Measurements from ENCODE around the gene ALG2.

ALG2 gene

GRCh38 chr9:99216073-99216472 lies 5.7 kb downstream of the ALG2 start:
- Histone ChIP-seq H3K4me1 (peaks cover 0 to 20% (median 10%) of the 10 kb centered on the region in 4 donors), H3K27me3 (no peaks in the 10 kb centered on the region), H3K27ac (no peak overlapping the region), H3K36me3 (peaks cover 5 to 22% (median 11%) of the 10 kb centered on the region in 3 donors), H3K4me3 (no peak overlapping the region), H3K9me3 (no peaks in the 10 kb centered on the region)
- TF ChIP-seq CTCF (IDR thresholded peaks at IDR 0.05), result no peak
- no peak for DNase-seq
- intact Hi-C loops (cut with DNase I; ENCODE audit: low total_unique reads), result no loop called here

GRCh38 chr9:99213197-99213596 lies 8.5 kb downstream of the ALG2 start:
- intact Hi-C loops (cut with DNase I; ENCODE audit: low total_unique reads), result no loop called here
- H3K9me3 ChIP-seq, result no peaks in the 10 kb centered on the region
- H3K36me3 ChIP-seq, result peaks cover 5 to 16% (median 6%) of the 10 kb centered on the region in 3 donors
- no peaks in the 10 kb centered on the region for H3K4me1 ChIP-seq
- no peak overlapping the region for H3K27ac ChIP-seq
- no peak overlapping the region for H3K4me3 ChIP-seq
- no peak for DNase-seq
- TF ChIP-seq CTCF (IDR thresholded peaks at IDR 0.05), result no peak
- H3K27me3 ChIP-seq, result no peaks in the 10 kb centered on the region

- DNase-seq, result no peak
- no peak for TF ChIP-seq CTCF (IDR thresholded peaks at IDR 0.05)
- H3K27me3 ChIP-seq, result no peaks in the 10 kb centered on the region
- no peaks in the 10 kb centered on the region for H3K4me1 ChIP-seq
- no peaks in the 10 kb centered on the region for H3K9me3 ChIP-seq
- H3K36me3 ChIP-seq, result peaks cover 0 to 11% (median 5%) of the 10 kb centered on the region in 3 donors
- no peak overlapping the region for H3K4me3 ChIP-seq
- intact Hi-C loops (cut with DNase I; ENCODE audit: low total_unique reads), result no loop called here
- no peak overlapping the region for H3K27ac ChIP-seq
Measured at GRCh38 chr9:99211746-99212145, 10.0 kb downstream of the ALG2 start.

- intact Hi-C loops (cut with DNase I; ENCODE audit: low total_unique reads), result no loop called here
- no peak for DNase-seq
- TF ChIP-seq CTCF (IDR thresholded peaks at IDR 0.05), result no peak
Measured at GRCh38 chr9:99210572-99210971, 11.2 kb downstream of the ALG2 start.

GRCh38 chr9:99201603-99202002 lies 20.1 kb downstream of the ALG2 start:
- no peaks in the 10 kb centered on the region for H3K9me3 ChIP-seq
- no peak overlapping the region for H3K27ac ChIP-seq
- no peaks in the 10 kb centered on the region for H3K36me3 ChIP-seq
- TF ChIP-seq CTCF (IDR thresholded peaks at IDR 0.05), result no peak
- H3K4me3 ChIP-seq, result no peak overlapping the region
- H3K27me3 ChIP-seq, result no peaks in the 10 kb centered on the region
- DNase-seq, result no peak
- H3K4me1 ChIP-seq, result no peaks in the 10 kb centered on the region
- intact Hi-C loops (cut with DNase I; ENCODE audit: low total_unique reads), result no loop called here

More at GRCh38 chr9:99210572-99210971, 11.2 kb downstream of the ALG2 start:
- no peaks in the 10 kb centered on the region for H3K9me3 ChIP-seq
- no peak overlapping the region for H3K27ac ChIP-seq
- H3K4me1 ChIP-seq, result no peaks in the 10 kb centered on the region
- peaks cover 0 to 11% (median 5%) of the 10 kb centered on the region in 3 donors for H3K36me3 ChIP-seq
- no peaks in the 10 kb centered on the region for H3K27me3 ChIP-seq
- H3K4me3 ChIP-seq, result no peak overlapping the region

GRCh38 chr9:99199938-99200539 lies 21.7 kb downstream of the ALG2 start:
- H3K4me3 ChIP-seq, result no peak overlapping the region
- H3K9me3 ChIP-seq, result no peaks in the 10 kb centered on the region
- no peak for TF ChIP-seq CTCF (IDR thresholded peaks at IDR 0.05)
- no peaks in the 10 kb centered on the region for H3K27me3 ChIP-seq
- no peak overlapping the region for H3K27ac ChIP-seq
- no peaks in the 10 kb centered on the region for H3K36me3 ChIP-seq
- no peak for DNase-seq
- intact Hi-C loops (cut with DNase I; ENCODE audit: low total_unique reads), result no loop called here
- no peaks in the 10 kb centered on the region for H3K4me1 ChIP-seq

All from tibial artery (tissue), 4 donors.